ENCODE results near the gene C11orf21.
"Not testable (repeated sequence)": the region's sequence is repeated elsewhere in the genome, so short reads cannot be mapped to it uniquely, and the experiment has no call there.

Gene C11orf21

DNA sequence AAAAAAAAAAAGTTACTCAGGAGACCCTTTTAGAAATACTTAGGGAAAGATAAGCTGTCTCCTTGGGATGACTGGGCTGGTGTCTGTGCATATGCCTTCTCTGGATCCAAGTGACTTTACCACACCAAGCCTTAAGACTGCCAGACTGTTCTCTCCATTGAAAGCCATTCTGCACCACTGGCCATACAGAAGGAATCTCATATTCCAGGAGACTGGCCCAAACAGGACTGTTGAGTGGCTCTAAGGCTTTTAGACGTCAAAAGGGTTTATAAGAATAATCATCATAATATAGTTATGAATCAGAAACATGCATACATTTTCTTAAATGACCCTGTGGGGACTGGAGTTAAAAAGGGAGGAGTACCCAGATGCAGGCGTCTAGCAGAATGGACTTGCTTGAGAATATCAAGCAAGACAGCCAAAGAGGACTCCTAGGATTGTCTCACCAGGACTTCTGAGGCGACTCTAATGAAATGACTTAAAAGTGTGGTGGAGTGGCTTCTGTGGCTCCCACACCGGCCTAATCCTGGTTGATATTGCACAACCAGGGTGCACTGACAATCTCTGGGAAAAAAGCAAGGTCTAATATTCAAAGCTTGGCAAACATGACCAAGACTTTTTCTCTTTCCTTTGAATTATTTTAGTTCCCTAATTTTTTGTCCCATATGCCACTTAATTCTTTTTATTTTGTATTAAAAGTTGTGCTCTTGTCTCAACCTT lies 31.9 kb upstream of the C11orf21 start:
- H3K4me1 ChIP-seq (ENCODE audit: control insufficient read depth, insufficient read depth, low read length); H3K9me3 ChIP-seq (ENCODE audit: control insufficient read depth, insufficient read depth, low read length); H3K9ac ChIP-seq (ENCODE audit: low read depth, low read length); H3K36me3 ChIP-seq (ENCODE audit: control insufficient read depth, insufficient read depth, low read length); H3K4me3 ChIP-seq (ENCODE audit: low read depth, low read length); H3K27me3 ChIP-seq (ENCODE audit: control insufficient read depth, insufficient read depth, low read length): not testable (repeated sequence)

DNA sequence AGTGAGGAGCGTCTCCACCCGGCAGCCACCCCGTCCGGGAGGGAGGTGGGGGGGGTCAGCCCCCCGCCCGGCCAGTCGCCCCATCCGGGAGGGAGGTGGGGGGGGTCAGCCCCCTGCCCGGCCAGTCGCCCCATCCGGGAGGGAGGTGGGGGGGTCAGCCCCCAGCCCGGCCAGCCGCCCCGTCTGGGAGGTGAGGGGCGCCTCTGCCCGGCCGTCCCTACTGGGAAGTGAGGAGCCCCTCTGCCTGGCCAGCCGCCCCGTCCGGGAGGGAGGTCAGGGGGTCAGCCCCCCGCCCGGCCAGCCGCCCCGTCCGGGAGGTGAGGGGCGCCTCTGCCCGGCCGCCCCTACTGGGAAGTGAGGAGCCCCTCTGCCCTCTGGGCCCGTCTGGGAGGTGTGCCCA lies 30.9 kb upstream of the C11orf21 start:
- not testable (repeated sequence) for H3K9ac ChIP-seq (ENCODE audit: low read depth, low read length); H3K4me3 ChIP-seq (ENCODE audit: low read depth, low read length); H3K36me3 ChIP-seq (ENCODE audit: control insufficient read depth, insufficient read depth, low read length); H3K27me3 ChIP-seq (ENCODE audit: control insufficient read depth, insufficient read depth, low read length); H3K4me1 ChIP-seq (ENCODE audit: control insufficient read depth, insufficient read depth, low read length); H3K9me3 ChIP-seq (ENCODE audit: control insufficient read depth, insufficient read depth, low read length)

DNA sequence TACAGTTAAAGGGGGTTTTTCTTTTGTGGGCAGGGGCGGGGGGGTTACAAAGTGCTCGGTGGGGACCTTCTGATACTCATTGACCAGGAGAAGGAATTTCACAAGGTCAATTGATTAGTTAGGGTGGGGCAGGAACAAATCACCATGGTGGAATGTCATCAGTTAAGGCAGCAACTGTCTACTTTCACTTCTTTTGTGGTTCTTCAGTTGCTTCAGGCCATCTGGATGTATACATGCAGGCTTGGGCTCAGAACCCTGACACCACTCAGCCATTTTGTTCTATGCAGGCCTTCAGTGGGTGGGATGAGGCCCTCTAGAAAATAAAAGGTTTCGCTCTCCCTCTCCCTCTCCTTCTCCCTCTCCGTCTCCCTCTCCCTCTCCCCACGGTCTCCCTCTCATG lies 29.7 kb upstream of the C11orf21 start:
- peaks cover under 1% of the 10 kb centered on the region for H3K36me3 ChIP-seq (ENCODE audit: control insufficient read depth, insufficient read depth, low read length)
- no peaks in the 10 kb centered on the region for H3K4me1 ChIP-seq (ENCODE audit: control insufficient read depth, insufficient read depth, low read length)
- no peak overlapping the region for H3K4me3 ChIP-seq (ENCODE audit: low read depth, low read length)
- H3K9me3 ChIP-seq (ENCODE audit: control insufficient read depth, insufficient read depth, low read length): peaks cover 8% of the 10 kb centered on the region
- H3K9ac ChIP-seq (ENCODE audit: low read depth, low read length): no peak overlapping the region
- no peaks in the 10 kb centered on the region for H3K27me3 ChIP-seq (ENCODE audit: control insufficient read depth, insufficient read depth, low read length)

DNA sequence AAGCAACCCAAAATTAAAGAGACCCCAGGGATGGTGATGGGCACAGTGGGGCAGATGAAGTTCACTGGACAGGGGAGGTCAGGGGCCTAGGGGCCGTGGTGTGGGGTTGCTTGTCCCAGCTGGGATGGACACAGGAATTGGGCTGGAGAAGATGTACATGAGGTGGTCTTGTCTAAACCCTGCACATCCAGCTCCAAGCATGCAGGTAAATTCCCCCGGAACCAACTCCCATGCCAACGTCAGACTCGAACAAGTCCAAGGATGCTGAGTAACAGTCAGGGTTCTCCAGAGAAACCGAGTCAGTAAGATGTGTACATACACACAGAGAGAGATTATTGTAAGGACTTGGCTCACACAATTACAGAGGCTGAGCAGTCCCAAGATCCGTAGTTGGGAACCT lies 29.0 kb upstream of the C11orf21 start:
- H3K9me3 ChIP-seq (ENCODE audit: control insufficient read depth, insufficient read depth, low read length): peaks cover 8% of the 10 kb centered on the region
- no peaks in the 10 kb centered on the region for H3K4me1 ChIP-seq (ENCODE audit: control insufficient read depth, insufficient read depth, low read length)
- H3K36me3 ChIP-seq (ENCODE audit: control insufficient read depth, insufficient read depth, low read length): no peaks in the 10 kb centered on the region
- no peak overlapping the region for H3K4me3 ChIP-seq (ENCODE audit: low read depth, low read length)
- no peak overlapping the region for H3K9ac ChIP-seq (ENCODE audit: low read depth, low read length)
- H3K27me3 ChIP-seq (ENCODE audit: control insufficient read depth, insufficient read depth, low read length): no peaks in the 10 kb centered on the region

DNA sequence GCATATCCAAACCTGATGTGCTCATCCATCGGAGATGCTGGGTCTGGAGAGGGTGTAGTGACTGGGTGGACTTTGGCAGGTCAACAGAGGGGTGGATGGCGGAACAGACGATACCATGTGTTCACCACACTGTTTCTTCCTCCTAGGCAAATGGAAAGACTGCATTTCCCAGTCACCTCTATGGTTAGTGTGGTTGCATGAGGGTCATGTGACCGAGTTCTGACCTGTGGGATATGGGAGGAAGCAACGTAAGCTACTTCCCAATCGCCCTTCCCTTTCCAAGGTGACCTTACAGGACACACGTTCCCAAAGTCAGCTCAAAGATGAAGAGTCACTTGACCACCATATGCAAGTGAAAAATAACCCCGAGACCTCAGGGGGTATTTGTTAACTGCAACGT lies 27.8 kb upstream of the C11orf21 start:
- H3K9me3 ChIP-seq (ENCODE audit: control insufficient read depth, insufficient read depth, low read length): peaks cover 8% of the 10 kb centered on the region

GRCh38 chr11:2328656-2329354 lies 27.1 kb upstream of the C11orf21 start:
- no peaks in the 10 kb centered on the region for H3K4me1 ChIP-seq (ENCODE audit: control insufficient read depth, insufficient read depth, low read length)
- H3K4me3 ChIP-seq (ENCODE audit: low read depth, low read length): no peak overlapping the region
- H3K27me3 ChIP-seq (ENCODE audit: control insufficient read depth, insufficient read depth, low read length): no peaks in the 10 kb centered on the region
- no peak overlapping the region for H3K9ac ChIP-seq (ENCODE audit: low read depth, low read length)
- H3K9me3 ChIP-seq (ENCODE audit: control insufficient read depth, insufficient read depth, low read length): peaks cover 8% of the 10 kb centered on the region
- H3K36me3 ChIP-seq (ENCODE audit: control insufficient read depth, insufficient read depth, low read length): no peaks in the 10 kb centered on the region

More for the DNA sequence above, 27.8 kb upstream of the C11orf21 start:
- Histone ChIP-seq H3K27me3 (ENCODE audit: control insufficient read depth, insufficient read depth, low read length) (no peaks in the 10 kb centered on the region), H3K9ac (ENCODE audit: low read depth, low read length) (no peak overlapping the region), H3K4me3 (ENCODE audit: low read depth, low read length) (no peak overlapping the region), H3K36me3 (ENCODE audit: control insufficient read depth, insufficient read depth, low read length) (no peaks in the 10 kb centered on the region), H3K4me1 (ENCODE audit: control insufficient read depth, insufficient read depth, low read length) (no peaks in the 10 kb centered on the region)

GRCh38 chr11:2328021-2328420 lies 26.3 kb upstream of the C11orf21 start:
- no peaks in the 10 kb centered on the region for H3K4me1 ChIP-seq (ENCODE audit: control insufficient read depth, insufficient read depth, low read length)
- no peak overlapping the region for H3K4me3 ChIP-seq (ENCODE audit: low read depth, low read length)
- peaks cover 8% of the 10 kb centered on the region for H3K9me3 ChIP-seq (ENCODE audit: control insufficient read depth, insufficient read depth, low read length)
- no peaks in the 10 kb centered on the region for H3K27me3 ChIP-seq (ENCODE audit: control insufficient read depth, insufficient read depth, low read length)
- no peak overlapping the region for H3K9ac ChIP-seq (ENCODE audit: low read depth, low read length)
- H3K36me3 ChIP-seq (ENCODE audit: control insufficient read depth, insufficient read depth, low read length): no peaks in the 10 kb centered on the region

DNA sequence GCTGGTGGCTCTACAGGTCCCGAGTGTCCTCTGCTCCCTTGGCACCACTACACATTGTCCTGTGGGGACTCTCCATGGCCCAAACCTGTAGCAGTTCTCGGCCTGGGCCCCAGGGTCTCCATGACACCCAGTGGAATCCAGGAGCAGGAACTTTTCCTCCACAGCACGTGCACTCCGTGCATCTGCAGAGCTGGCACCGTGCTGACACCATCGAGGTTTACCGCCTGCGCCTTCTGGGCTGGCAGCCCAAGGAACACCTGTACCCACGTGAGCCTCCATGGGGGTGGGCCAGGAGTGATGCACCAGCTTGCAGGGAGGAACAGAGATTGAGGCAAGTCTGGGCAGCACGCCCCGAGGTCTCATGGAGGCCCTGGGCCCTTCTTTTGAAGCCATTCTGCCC lies 25.3 kb upstream of the C11orf21 start:
- no peaks in the 10 kb centered on the region for H3K36me3 ChIP-seq (ENCODE audit: control insufficient read depth, insufficient read depth, low read length)
- no peaks in the 10 kb centered on the region for H3K27me3 ChIP-seq (ENCODE audit: control insufficient read depth, insufficient read depth, low read length)
- H3K9ac ChIP-seq (ENCODE audit: low read depth, low read length): no peak overlapping the region
- no peaks in the 10 kb centered on the region for H3K4me1 ChIP-seq (ENCODE audit: control insufficient read depth, insufficient read depth, low read length)
- H3K9me3 ChIP-seq (ENCODE audit: control insufficient read depth, insufficient read depth, low read length): peaks cover 8% of the 10 kb centered on the region
- H3K4me3 ChIP-seq (ENCODE audit: low read depth, low read length): no peak overlapping the region

DNA sequence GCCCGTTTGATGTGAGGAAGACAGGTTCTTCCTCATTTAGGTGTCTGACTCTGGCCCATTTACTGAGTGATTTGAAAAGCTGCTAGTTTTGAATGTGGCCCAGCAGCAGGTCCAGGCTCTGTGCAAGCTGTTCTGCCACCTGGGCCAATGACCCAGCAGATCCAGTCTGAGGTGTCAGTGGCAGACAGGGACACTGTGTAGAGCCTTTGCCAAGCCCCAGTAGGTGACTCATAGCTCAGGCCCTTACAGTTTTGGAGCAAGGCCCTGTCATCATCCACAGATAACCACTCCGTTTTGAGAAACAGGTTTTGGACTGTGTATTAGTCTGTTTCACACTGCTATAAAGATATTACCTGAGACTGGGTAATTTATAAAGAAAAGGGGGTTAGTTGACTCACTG lies 24.0 kb upstream of the C11orf21 start:
- no peaks in the 10 kb centered on the region for H3K36me3 ChIP-seq (ENCODE audit: control insufficient read depth, insufficient read depth, low read length)
- no peak overlapping the region for H3K4me3 ChIP-seq (ENCODE audit: low read depth, low read length)
- H3K4me1 ChIP-seq (ENCODE audit: control insufficient read depth, insufficient read depth, low read length): no peaks in the 10 kb centered on the region
- no peaks in the 10 kb centered on the region for H3K27me3 ChIP-seq (ENCODE audit: control insufficient read depth, insufficient read depth, low read length)
- H3K9me3 ChIP-seq (ENCODE audit: control insufficient read depth, insufficient read depth, low read length): peaks cover 3% of the 10 kb centered on the region
- H3K9ac ChIP-seq (ENCODE audit: low read depth, low read length): no peak overlapping the region

DNA sequence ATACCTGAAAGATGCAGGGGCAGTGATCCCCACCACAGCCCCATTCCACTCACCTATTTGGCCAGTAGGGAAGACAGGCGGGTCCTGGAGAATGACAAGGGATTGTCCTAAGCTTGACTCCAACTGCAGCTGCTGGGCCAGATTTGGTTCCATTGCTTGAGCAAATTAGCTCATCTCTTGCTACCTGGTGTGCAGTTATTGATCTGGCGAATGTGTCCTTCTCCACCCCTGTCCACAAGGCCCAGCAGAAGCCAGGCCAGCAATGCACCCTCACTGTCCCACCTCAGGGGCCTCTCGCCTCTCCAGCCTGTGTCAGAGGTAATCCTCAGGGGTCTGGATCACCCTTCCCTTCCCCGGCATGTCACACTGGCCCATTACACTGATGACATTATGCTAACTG lies 23.4 kb upstream of the C11orf21 start:
- no peaks in the 10 kb centered on the region for H3K4me1 ChIP-seq (ENCODE audit: control insufficient read depth, insufficient read depth, low read length)
- no peak overlapping the region for H3K9ac ChIP-seq (ENCODE audit: low read depth, low read length)
- no peaks in the 10 kb centered on the region for H3K9me3 ChIP-seq (ENCODE audit: control insufficient read depth, insufficient read depth, low read length)
- no peaks in the 10 kb centered on the region for H3K36me3 ChIP-seq (ENCODE audit: control insufficient read depth, insufficient read depth, low read length)
- no peak overlapping the region for H3K4me3 ChIP-seq (ENCODE audit: low read depth, low read length)
- no peaks in the 10 kb centered on the region for H3K27me3 ChIP-seq (ENCODE audit: control insufficient read depth, insufficient read depth, low read length)

- no peaks in the 10 kb centered on the region for H3K27me3 ChIP-seq (ENCODE audit: control insufficient read depth, insufficient read depth, low read length)
- no peak overlapping the region for H3K4me3 ChIP-seq (ENCODE audit: low read depth, low read length)
- no peaks in the 10 kb centered on the region for H3K9me3 ChIP-seq (ENCODE audit: control insufficient read depth, insufficient read depth, low read length)
Observed at GRCh38 chr11:2321311-2321683, 19.6 kb upstream of the C11orf21 start.

DNA sequence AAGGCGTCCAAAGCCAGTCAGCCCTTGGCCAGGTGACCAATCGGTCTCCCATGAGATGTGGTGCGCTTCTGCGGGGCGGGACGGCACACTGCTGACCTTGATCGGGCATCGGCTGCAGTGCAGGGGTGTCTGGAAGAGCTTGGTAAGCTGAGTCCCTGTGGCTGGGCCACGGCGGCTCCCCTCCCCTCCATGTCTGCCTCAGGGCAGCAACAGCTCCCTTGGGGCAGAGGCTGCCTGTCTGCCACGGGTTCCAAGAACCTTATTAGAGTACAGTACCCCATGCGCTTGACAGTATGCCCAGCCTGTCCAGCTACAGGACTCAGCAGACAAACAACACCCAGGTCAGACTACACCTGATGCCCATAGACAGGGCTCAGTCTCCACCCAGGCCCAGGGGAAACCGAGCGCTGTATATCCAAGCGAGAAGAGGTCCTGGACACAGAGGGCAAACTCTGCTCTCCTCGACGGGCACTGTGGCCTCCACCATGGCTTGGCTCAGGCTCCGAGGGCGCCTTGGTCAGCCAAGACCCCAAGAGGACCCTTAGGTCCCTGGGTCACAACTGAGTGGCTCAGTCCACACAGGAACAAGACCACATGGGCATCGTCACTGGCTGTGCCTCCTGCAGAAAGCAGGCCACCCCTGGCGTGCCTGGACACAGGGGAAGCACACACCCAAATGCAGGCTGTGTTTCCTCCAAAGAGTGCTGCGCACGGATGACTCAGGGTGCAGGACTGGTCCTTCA lies 19.0 kb upstream of the C11orf21 start:
- no peaks in the 10 kb centered on the region for H3K27me3 ChIP-seq (ENCODE audit: control insufficient read depth, insufficient read depth, low read length)
- no peak overlapping the region for H3K9ac ChIP-seq (ENCODE audit: low read depth, low read length)

More at GRCh38 chr11:2321311-2321683, 19.6 kb upstream of the C11orf21 start:
- no peak overlapping the region for H3K9ac ChIP-seq (ENCODE audit: low read depth, low read length)
- H3K4me1 ChIP-seq (ENCODE audit: control insufficient read depth, insufficient read depth, low read length): no peaks in the 10 kb centered on the region
- no peaks in the 10 kb centered on the region for H3K36me3 ChIP-seq (ENCODE audit: control insufficient read depth, insufficient read depth, low read length)

More for the DNA sequence above, 19.0 kb upstream of the C11orf21 start:
- no peaks in the 10 kb centered on the region for H3K9me3 ChIP-seq (ENCODE audit: control insufficient read depth, insufficient read depth, low read length)
- no peaks in the 10 kb centered on the region for H3K4me1 ChIP-seq (ENCODE audit: control insufficient read depth, insufficient read depth, low read length)
- H3K4me3 ChIP-seq (ENCODE audit: low read depth, low read length): no peak overlapping the region
- H3K36me3 ChIP-seq (ENCODE audit: control insufficient read depth, insufficient read depth, low read length): no peaks in the 10 kb centered on the region
